DMS 273 (cell line): ENCODE results near the gene ZNF236.
A peak's percentile ranks its signal among the peaks of the same experiment; 100 is the strongest.
"Not testable (repeated sequence)": the region's sequence is repeated elsewhere in the genome, so short reads cannot be mapped to it uniquely, and the experiment has no call there.

Experiments
- DNase-seq: peaks from one replicate; lab custom pipeline; 2025; ENCODE audit not compliant: unreplicated experiment; lab: John Stamatoyannopoulos, UW

ZNF236 gene

DNA sequence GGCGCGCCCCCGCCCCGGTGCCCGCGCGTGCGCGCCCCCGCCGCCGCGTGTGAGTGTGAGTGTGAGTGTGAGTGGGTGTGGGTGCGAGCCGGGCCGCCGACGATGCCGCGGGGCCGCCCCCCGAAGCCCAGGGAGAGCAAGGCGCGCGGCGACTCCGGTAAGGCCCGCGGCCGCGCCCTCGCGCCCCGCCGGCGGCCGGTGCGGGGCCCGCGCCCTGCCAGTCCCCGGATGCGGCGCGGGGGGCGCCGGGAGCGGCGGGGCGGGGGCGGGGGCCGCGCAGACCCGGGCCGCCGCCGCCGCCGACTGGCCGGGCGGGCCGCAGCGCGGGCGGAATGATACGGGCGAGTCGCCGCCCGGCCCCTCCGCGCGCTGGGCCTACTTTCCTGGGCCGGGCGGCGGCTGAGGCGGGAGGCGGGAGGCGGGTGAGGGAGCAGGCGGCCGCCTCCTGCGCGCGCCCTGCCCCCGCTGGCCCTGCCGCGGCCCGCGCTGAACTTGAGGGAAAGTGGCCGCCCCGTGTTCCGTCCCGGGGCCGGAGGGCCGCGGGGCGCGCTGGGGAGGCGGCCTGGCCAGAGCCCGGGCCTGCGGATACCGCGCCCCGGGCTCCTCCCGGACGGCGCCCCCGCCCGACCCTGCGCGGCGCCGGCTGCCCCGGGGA lies at the start of gene ZNF236:
Gene ZNF236 (plus strand): TSS at position 52 of the 655 bp plus-strand sequence. CDS start 51 bp downstream, at position 103.
- DNase-seq, result peak; percentile 90

DNA sequence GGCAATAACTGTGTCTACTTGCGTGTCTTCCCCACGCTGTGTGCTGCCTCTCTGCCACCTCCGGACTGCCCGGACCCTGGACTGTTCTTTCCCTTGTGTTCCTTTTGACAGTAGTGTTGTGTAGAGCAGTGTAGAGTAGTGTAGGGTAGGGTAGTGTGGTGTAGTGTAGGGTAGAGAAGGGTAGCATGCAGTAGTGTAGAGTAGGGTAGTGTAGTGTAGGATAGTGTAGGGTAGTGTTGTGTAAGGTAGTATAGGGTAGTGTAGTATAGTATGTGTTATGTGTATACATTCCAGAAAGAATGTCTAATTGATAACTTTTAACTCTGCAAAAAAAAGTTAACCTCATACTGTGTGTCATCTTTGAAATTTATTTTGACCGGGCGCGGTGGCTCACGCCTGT lies 49.7 kb upstream of the ZNF236 start:
- no peak for DNase-seq

DNA sequence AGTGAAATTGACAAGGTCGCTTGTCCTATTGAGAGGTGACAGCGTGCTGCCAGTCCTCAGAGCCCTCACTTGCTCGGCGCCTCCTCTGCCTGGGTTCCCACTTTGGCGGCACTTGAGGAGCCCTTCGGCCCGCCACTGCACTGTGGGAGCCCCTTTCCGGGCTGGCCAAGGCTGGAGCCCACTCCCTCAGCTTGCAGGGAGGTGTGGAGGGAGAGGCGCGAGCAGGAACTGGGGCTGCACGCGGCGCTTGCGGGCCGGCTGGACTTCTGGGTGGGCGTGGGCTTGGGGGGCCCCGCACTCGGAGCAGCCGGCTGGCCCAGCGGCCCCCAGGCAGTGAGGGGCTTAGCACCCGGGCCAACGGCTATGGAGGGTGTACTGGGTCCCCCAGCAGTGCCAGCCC lies 45.3 kb upstream of the ZNF236 start:
- DNase-seq, result not testable (repeated sequence)

DNA sequence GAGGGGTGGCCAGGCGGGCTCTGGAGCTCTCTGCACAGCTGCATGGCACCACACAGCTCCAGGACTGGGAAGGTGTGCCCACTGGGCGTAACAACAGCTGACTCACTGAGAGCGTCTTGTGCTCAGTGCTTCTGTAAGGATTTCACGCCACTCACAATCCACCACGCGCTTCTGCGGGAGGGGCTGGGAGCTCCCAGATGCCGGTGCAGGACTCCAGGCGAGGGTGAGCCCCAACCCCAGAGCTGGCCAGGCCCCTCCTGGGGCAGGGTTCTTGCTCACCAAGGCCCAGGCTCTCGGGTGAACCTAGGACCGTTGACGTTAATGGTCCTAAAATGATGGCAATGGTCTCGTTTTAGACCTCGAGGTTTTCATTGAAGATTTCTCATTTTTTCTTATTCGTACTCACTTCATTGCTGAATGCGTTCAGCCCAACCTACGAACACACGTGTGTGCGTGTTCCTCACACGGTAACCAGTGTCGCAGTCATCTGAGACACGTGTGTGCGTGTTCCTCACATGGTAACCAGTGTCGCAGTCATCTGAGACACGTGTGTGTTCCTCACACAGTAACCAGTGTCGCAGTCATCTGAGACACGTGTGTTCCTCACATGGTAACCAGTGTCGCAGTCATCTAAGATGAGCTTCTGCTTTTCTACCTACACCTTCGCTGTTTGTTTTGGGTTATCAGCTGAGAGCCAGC lies 38.4 kb upstream of the ZNF236 start:
- no peak for DNase-seq

DNA sequence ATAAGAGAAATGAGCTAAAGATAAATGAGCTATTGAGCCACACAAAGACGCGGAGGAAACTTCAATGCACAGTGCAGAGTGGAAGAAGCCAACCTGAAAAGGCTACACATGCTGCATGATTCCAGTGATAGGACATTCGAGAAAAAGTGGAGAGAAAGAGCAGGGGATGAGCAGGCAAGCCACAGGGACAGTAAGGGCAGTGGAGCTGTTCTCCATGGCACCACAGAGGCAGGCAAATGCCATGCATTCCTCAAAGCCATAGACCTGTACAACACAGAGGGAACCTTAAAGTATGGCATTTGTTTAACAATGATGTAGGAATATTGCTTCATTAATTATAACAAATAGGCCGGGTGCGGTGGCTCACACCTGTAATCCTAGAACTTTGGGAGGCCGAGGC lies 36.5 kb upstream of the ZNF236 start:
- no peak for DNase-seq

DNA sequence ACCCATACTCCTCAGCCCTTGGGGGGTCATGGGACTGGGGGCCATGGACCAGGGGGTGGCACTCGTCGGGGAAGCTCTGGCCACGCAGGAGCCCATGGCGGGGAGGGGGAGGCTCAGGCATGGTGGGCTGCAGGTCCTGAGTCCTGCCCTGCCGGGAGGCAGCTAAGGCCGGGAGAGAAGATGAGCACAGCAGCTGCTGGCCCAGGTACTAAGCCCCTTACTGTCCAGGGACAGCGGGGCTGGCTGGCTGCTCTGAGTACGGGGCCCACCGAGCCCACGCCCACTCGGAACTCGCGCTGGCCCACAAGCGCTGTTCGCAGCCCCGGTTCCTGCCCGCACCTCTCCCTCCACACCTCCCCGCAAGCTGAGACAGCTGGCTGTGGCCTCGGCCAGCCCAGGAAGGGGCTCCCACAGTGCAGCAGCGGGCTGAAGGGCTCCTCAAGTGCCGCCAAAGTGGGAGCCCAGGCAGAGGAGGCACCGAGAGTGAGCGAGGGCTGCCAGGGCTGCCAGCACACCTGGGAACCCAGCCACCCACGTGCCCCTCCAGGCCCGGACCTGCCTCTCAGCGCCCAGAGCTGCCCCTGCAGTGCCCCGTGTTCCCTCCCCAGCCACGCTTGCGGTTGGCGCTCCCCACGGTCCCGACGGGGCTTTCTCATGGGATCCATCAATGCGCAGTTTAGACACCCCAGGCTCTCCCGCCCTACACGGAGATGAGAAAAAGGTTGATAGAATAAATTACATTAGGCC lies 33.6 kb upstream of the ZNF236 start:
- no peak for DNase-seq

DNA sequence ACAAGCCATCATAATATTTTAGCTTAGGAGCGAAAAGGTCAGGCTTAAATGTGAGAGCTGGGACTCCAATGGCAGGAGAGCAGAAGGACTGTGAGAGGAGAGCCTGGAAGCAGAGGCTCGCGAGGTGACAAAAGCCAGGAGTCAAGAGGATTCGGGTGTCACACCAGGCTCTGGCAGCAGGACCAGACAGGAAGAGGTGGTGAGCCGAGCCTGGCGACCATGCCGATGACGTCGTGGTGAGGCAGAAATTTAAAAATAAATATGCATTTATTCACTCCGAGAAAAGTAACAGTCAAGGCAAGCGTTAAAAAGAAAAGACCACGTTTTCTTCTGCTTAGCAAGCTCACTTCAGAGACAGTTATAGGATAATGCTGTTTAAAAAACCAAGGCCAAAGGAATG lies 31.3 kb upstream of the ZNF236 start:
- no peak for DNase-seq

DNA sequence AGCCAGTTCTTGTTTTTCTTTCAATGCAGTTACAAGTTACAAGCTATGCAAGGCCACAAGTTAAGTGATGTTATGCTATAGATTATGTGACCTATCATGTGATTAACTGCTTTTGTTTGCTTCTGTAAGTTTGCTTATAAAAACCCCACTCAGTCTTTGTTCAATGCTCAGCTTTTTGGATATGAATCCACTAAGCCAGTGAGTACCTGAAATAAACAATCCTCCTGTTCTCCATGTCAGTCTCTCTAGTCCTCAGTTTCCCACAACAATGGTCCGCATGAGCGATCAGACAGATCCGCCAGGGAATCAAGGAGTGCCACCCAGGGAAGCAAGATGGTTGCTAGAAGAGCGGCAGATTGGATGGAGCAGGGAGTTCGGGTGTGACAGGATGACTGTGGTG lies 30.7 kb upstream of the ZNF236 start:
- DNase-seq, result no peak

DNA sequence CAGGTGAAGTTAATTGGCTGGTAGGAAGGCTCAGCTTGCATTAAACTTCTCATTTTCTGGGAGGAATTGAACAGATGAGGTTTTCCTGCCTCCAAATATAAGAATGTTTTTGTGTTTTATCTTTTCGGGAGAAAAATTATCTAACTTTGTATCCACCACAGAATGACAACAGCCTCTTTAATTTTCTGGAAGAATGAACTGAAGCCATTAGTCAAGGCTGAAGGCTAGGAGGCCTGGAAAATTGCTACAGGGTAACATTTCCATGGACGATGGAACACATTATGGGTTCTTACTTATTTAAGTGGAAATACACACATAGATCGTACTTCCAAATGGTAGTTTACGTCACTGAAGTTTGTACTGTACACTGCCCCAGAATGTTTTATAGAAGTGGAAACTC lies 28.0 kb upstream of the ZNF236 start:
- no peak for DNase-seq

DNA sequence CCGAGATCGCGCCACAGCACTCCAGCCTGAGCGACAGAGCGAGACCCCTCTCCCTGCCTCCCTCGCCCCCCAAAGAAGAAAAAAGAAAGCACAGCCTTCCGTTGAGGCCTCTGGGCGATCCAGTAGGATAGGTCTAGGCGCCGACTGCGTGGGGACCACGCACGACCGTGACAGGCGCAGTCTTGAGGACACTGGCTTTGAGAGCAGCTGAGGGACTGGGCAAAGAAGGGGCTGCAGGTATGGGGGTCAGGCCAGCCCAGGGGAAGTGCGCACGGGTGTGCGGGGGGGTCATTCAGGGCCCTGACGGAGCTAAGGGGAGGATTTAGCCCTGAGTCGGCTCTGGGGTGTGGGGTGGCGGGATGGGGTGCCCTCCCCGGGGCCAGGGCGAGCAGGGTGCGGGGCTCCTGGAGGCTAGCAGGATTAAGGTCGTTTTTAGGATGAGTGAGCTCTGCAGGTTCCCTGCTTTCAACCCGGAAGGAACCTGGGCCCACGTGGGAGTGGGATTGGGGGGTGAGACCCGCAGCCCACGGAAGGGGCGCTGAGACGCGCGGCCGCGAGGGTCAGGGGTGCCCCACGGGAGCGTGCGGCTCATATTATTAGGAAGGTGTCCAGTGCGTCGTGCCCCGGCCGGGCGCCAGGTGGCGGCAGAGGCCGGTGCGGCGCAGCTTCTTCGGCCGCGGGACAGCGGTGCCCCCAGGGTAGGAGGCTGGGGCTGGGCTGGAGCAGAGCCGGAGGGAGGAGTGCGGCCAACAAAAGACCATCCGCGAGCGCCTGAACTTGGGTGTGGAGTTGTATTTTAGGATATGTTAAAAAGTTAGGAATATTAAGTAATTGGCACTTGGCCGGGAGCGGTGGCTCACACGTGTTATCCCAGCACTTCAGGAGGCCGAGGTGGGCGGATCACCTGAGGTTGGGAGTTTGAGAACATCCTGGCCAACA lies 20.5 kb upstream of the ZNF236 start:
- DNase-seq, result peak; percentile 84

DNA sequence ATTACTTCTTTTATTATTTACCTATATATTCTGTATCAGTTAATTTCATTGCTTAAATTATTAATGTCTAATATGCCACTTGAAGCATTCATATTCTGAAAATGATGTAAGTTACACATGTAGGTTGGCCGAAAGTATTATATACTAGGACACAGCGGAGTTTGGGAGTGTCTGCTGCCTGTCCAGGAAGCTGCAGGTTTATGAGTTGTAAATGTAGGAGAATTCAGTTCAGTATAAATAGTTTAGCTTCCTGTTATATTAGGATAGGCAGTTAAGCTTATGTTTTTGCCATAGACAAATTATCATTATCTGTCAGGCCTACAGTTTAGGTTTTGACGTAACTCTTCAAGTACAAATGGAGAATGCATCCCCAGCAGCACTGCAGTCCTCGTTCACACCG lies 18.9 kb upstream of the ZNF236 start:
- DNase-seq, result no peak

DNA sequence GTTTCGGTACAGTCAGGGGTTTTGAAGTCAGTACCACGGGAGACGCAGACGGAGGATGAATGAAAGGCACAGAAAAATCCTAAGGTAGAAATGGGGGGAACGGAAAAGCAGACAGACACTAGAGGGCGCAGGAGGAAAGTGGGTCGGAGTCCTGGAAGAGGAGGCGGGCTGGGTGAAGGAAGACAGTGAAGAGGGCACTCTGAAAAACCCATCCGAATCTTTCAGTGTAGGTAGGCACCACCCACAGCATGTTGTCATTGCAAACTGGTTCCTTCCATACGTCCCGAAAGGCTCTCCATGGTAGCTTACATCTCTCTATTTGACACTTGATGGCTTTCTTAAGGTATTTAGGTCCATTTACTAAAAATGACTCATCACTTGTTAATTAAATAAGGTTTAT lies 18.5 kb upstream of the ZNF236 start:
- DNase-seq, result peak; percentile 88

DNA sequence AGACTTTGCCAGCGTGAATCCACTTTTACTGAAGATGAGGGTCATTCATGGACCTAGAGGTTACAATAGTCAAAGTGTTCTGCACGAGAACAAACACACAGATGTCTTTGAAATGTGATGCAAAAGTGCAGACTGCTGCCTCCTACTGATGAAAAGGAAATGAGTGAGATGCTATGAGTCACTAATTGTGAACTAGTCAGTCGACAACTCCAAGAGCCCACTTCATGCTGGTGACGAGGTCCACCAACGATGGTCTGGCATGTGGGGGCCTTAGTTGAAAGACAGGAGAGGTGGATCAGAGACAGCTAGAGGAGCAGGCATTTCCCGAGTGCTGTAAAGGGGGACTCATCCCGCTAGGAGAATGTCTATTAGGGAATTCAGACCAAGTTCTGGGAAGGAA lies 17.1 kb upstream of the ZNF236 start:
- peak; percentile 33 for DNase-seq

DNA sequence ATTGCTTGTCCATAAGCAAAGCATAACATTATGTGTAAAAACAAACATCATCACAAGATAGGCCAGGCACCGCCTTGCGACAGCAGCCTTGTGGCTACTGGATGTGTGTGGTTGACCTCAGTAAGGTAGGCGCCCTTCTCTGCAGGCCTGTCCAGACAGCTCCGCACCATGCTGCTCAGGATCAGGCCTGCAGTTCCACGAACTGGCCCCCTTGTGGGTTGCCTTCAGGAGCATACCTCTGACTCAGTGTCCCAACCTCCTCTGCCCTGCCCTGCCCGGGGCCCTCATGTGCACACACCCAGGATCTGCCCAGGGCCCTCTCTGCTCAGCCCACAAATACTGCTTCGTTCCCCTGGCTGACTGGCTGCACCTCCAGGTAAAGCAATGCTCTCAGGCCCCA lies 16.1 kb upstream of the ZNF236 start:
- DNase-seq, result no peak

DNA sequence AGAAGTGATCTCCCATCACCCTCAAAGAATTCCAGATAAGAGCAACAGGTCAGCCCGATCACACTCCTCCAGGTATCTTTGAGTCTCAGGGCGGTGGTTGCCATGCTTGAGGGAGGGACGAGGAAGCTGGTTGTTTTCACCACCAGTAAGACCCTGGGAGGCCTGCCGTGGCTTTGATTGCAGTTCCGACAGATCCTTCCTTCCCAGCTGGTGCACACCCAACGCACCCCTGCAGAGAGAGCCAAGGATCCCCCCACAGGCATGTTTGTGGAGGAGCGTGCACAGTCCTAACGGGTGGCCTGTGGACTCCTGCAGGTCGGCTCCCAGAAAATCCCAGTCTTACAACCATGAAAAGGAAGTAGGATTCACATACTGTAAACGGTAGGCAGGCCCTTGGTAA lies 13.8 kb upstream of the ZNF236 start:
- no peak for DNase-seq

DNA sequence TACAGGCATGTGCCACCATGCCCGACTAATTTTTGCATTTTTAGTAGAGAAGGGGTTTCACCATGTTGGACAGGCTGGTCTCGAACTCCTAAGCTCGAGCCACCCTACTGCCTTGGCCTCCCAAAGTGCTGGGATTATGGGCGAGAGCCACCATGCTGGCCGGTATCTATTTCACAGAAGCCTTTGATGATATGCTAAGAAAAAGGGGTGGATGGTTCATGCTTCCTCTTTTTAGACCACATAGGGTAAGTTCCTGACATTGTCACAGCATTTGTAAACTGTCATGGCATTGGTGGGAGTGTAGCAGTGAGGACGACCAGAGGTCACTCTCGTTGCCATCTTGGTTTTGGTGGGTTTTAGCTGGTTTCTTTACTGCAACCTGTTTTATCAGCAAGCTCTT lies 10.8 kb upstream of the ZNF236 start:
- DNase-seq, result not testable (repeated sequence)

DNA sequence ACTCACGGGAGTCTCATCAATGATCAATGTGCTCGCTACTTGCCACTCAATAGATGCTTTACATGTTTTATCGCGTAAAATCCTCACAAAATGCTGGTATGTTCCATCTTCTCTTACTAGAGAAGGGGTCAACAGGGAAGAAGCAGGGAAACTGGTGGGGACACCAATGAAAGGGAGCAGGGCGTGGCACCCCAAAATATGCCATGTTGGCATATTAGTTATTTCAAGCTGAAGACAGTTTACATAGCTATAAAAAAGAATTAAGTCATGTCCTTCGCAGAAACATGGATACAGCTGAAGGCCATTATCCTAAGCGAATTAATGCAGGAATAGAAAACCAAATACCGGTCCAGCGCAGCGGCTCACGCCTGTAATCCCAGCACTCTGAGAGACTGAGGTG lies 8.1 kb upstream of the ZNF236 start:
- no peak for DNase-seq

DNA sequence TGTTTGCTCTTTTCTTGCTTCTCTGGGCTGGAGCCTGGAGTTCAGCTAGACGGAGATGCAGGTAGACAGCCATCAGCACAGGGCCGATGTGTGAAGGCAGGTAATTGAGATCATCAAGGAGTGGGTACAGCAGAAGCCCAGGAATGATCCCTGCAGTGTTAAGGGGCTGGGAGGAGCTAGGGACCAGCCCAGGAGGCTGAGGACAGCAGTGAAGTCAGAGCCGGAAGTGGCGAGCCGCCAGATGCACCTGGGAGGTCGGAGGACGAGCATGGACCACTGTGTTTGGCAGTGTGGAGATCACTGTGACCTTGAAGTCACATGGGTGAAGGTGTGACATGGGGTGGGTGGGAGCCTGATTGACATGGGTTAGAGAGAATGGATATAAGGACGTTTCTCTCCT lies 6.2 kb upstream of the ZNF236 start:
- DNase-seq, result no peak

DNA sequence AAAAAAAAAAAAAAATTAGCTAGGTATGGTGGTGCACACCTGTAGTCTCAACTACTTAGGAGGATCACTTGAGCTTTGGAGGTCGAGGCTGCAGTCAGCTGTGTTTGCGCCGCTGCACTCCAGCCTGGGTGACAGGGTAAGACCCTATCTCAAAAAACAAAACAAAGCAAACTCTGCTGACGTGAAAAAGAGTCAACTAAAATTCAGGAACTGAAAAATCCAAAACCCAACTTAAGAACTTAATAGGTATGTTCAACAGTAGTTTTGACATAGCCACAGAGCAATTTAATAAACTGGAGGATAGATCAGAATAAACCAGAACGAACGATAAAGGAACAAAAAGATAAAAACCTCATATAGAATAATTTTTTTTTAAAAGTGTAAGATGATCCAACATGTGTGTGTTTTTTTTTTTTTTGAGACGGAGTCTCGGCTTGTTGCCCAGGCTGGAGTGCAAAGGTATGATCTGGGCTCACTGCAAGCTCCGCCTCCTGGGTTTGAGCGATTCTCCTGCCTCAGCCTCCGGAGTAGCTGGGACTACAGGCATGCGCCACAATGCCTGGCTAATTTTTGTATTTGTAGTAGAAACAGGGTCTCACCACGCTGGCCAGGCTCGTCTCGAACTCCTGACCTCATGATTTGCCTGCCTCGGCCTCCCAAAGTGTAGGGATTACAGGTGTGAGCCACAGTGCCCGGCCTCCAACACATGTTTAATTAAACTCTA lies 4.3 kb upstream of the ZNF236 start:
- no peak for DNase-seq

DNA sequence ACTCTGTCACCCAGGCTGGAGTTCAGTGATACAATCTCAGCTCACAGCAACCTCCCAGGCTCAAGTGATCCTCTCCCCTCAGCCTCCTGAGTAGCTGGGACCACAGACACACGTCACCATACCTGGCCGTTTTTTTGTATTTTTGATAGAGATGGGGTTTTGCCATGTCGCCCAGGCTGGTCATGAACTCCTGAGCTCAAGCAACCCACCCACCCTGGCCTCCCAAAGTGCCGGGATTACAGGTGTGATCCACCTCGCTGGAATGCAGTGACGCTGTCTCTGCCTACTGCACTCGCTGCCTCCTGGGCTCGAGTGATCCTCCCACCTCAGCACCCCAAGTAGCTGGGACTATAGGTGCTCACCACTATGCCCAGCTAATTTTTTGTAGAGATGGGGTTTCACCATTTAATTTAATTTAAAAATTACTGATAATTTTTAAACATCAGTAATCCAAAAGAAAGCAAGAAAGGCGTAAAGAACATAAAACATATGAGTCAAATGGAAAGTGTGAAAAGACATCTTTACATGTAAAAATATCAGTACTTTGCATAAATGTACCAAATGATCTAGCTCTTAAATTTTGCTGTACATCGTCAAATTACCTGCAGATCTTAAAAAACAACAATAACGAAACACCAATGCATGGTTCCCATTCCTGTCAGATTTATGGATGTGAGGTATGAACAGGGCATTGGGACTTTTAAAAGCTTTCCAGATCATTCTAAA lies 2.8 kb upstream of the ZNF236 start:
- DNase-seq, result no peak
